Aorta (tissue), 5 donors: Measurements from ENCODE around the gene MAGIX. TPM values are rescaled to one million over a fixed set of nuclear protein-coding genes. Genes with fewer than 3 reads are reported as not detected.
"Not testable (repeated sequence)": the region's sequence is repeated elsewhere in the genome, so short reads cannot be mapped to it uniquely, and the experiment has no call there.

Experiments
- ATAC-seq: fragments of 200-7000 bp; cut with Tn5 transposase; one replicate; pipeline ENCODE4 v1.9.1; 2022; ENCODE audit warnings: moderate library complexity; ENCODE audit not compliant: low FRiP score
- DNase-seq, 2 donors: peaks; one replicate each; pipeline ENCODE4 v3.0.0-alpha.2; 2020
- H3K27ac ChIP-seq, 2 donors: one replicate each; pipeline ENCODE4 v1.5.1; 2013; ENCODE audit warnings: low read length in 2 of 2, mild to moderate bottlenecking in 2 of 2, moderate library complexity in 2 of 2, control low read depth in 1 of 2, inconsistent platforms in 1 of 2, low read depth in 1 of 2
- H3K27me3 ChIP-seq, 2 donors: one replicate each; pipeline ENCODE4 v1.6.1; 2013; ENCODE audit warnings: control low read depth in 1 of 2, low read length in 1 of 2, mild to moderate bottlenecking in 1 of 2, moderate library complexity in 1 of 2; ENCODE audit not compliant: insufficient read depth in 2 of 2, control insufficient read depth in 1 of 2
- H3K36me3 ChIP-seq, 2 donors: one replicate each; pipeline ENCODE4 v1.6.1; 2013; ENCODE audit warnings: control low read depth in 1 of 2, low read length in 1 of 2, mild to moderate bottlenecking in 1 of 2; ENCODE audit not compliant: insufficient read depth in 2 of 2, control insufficient read depth in 1 of 2
- H3K4me1 ChIP-seq, 2 donors: one replicate each; pipeline ENCODE4 v1.6.1; 2013; ENCODE audit warnings: low read length in 2 of 2, control low read depth in 1 of 2, mild to moderate bottlenecking in 1 of 2, moderate library complexity in 1 of 2; ENCODE audit not compliant: insufficient read depth in 2 of 2, control insufficient read depth in 1 of 2
- H3K4me3 ChIP-seq, 2 donors: one replicate each; pipeline ENCODE4 v1.5.1; 2013; ENCODE audit warnings: low read length in 2 of 2, control low read depth in 1 of 2, mild to moderate bottlenecking in 1 of 2
- H3K9me3 ChIP-seq: one replicate; pipeline ENCODE4 v1.6.1; 2013; ENCODE audit warnings: mild to moderate bottlenecking, low read length; ENCODE audit not compliant: control insufficient read depth
- WGBS, 2 donors: extraction: QIAGEN DNeasy Blood & Tissue Kit; methylation state at CpG; one replicate each; pipeline ENCODE4 v1.1.7; 2013; 5-methylcytosine and 5-hydroxymethylcytosine counted together
- intact Hi-C, 2 donors: fragments of 100-400 bp; cut with DNase I; formaldehyde crosslinking; loops; one replicate each; pipeline versions ENCODE4 v1.14.2 to v1.15.0; 2022
- polyA plus RNA-seq, 2 donors: library from polyadenylated mRNA; stranded (reverse); fragments of 200-250 nt; gene quantifications; one replicate each; pipeline ENCODE4 v1.2.3, GENCODE V29; 2013
- total RNA-seq, 2 donors: library from RNA; stranded (reverse); fragmentation: NEBNext Ultra II Directional; extraction: Animal tissue kit (Norgen Biotek cat#: 25700); gene quantifications; one replicate each; pipeline ENCODE4 v1.2.1, GENCODE V29; 2021
- donor health status: healthy with polysubstance abuse.
- donor health status: Bipolar disorder and iron deficiency.
- donor health status: DM: no; HTN: no; CAD: no.
- donor health status: DM: no; HTN: no; CAD: no.
- donor health status: DM: yes; HTN: yes; CAD: no.

Gene MAGIX
- total and polyA plus RNA-seq, 4 donors = 1.9 to 4.9 (median 2.7) TPM

DNA sequence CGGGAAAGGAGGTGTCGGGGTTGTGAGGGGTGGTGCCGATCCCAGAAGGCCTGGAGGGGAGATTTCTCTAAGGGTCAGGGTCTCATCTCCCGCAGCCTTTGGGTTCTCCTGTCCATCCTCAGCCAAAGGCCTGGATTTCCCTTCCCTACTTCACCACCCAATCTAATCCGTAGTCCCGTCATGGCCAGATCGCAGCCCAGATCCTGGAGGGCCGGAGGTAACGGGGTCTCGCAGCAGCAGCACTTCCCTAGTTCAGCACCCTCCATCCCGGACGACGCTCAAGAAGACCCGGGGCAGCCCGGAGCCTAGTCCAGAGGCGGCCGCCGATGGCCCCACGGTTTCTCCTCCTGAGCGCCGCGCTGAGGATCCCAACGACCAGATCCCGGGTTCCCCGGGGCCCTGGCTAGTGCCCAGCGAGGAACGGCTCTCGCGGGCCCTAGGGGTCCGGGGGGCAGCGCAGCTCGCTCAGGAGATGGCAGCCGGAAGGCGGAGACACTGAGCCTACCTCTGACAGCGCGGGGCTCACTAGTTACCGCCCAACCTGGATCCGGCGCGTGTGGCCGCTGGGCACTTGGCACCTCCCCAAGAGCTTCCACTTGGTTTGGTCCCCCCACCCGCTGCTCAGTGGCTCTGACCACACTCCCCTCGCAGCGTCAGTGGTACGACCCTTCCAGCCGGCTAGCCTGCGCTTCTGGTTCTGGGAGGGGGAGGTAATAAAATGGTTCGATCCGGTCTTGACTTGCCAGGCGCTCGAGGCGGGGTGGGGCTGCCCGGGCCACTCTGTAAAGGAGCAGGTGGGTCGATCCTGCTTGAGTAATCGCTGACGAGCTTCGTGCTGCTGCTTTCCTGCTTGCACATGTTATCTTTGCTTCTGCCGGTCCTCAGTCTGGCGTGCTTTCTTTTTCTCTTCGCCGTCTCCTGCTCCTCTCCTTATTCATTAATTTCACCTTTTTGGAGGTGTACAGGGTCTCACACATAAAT, 3.6 kb downstream of the MAGIX start:
- no peaks in the 10 kb centered on the region for H3K27me3 ChIP-seq
- no peaks in the 10 kb centered on the region for H3K9me3 ChIP-seq
- no peaks in the 10 kb centered on the region for H3K4me1 ChIP-seq
- H3K36me3 ChIP-seq = no peaks in the 10 kb centered on the region
- intact Hi-C loops = no loop called here
- 28 to 42% methylated on average over 54 to 61 of the region's 61 CpGs for WGBS, 2 donors
- ATAC-seq (peak; percentile 54), DNase-seq (peak; percentile 83 to 92)
- peak overlapping the region; percentile 5 to 15 for H3K4me3 ChIP-seq
- H3K27ac ChIP-seq = peak overlapping the region; percentile 20 to 77

DNA sequence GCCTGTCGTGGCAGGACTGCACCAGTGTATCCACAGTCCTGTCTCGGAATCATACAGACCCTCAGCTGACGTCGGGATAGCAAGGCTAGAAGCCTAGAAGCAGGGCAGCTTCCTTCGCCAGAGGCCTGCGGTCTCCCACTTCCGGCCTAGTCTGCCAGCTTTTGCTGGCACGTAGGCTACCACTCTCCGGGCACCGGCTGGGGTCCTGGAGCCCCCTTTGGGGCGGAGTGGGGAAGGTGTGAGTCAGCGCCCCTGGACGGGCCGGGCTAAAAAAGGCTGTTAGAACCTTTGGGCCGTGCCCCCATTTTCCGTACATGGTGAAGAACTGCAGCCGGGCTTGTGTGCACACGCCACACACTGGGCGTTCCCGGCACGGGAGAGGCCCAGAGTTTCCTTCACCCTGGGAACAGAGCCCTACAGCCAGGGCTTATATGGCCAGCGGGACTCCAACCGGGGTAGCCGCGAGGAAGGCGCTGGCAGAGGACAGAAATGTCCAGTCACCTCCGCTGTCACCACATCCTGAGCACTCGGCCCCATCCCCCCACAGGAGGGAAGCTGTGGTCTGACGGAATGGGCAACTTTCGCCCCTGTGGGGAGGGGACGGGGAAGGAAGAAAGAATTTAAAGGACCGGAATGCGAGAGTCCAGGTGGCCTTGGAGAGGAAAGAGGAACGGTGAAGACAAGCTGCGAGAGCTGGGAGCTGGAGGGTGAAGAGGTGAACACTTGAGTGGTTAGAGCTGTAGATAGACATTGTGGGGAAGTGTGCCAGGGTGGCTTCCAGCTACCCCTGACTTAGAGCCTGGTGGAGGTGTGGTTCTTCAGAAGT, 4.6 kb downstream of the MAGIX start:
- no peaks in the 10 kb centered on the region for H3K4me1 ChIP-seq
- H3K4me3 ChIP-seq = peak overlapping the region in 1 of 2 donors; percentile 33
- H3K36me3 ChIP-seq = no peaks in the 10 kb centered on the region
- H3K27me3 ChIP-seq = no peaks in the 10 kb centered on the region
- DNase-seq (peak; percentile 93 to 94), ATAC-seq (peak; percentile 79)
- peak overlapping the region; percentile 23 to 88 for H3K27ac ChIP-seq
- WGBS, 2 donors = 2 to 40% methylated on average over 35 of the region's 35 CpGs
- intact Hi-C loops = no loop called here
- no peaks in the 10 kb centered on the region for H3K9me3 ChIP-seq

- no peaks in the 10 kb centered on the region for H3K9me3 ChIP-seq
- ATAC-seq (no peak), DNase-seq (no peak)
- intact Hi-C loops = no loop called here
- H3K4me3 ChIP-seq = peak overlapping the region in 1 of 2 donors; percentile 33
- H3K4me1 ChIP-seq = no peaks in the 10 kb centered on the region
- WGBS, 2 donors = 76 to 84% methylated on average over 3 of the region's 3 CpGs
- H3K36me3 ChIP-seq = no peaks in the 10 kb centered on the region
- H3K27ac ChIP-seq = peak overlapping the region; percentile 23 to 88
- no peaks in the 10 kb centered on the region for H3K27me3 ChIP-seq
These were observed 5.2 kb downstream of the MAGIX start for GRCh38 chrX:49167740-49168108.

- intact Hi-C loops = no loop called here
- H3K9me3 ChIP-seq = no peaks in the 10 kb centered on the region
- peak within 1 kb of the TSS in 1 of 2 donors; percentile 96 for H3K27ac ChIP-seq
- peak within 1 kb of the TSS; percentile 68 to 72 for H3K4me3 ChIP-seq
- peak; percentile 59 for ATAC-seq
- peak; percentile 77 to 90 for DNase-seq
- no peaks in the 10 kb centered on the region for H3K27me3 ChIP-seq
- WGBS, 2 donors = 1 to 35% methylated on average over 45 to 46 of the region's 46 CpGs
- H3K36me3 ChIP-seq = no peaks in the 10 kb centered on the region
- no peaks in the 10 kb centered on the region for H3K4me1 ChIP-seq
These were observed 9.3 kb downstream of the MAGIX start, which contains the start of gene PLP2 for GRCh38 chrX:49171752-49172279. TSS of gene PLP2 (plus strand) at chrX:49171898. CDS start at chrX:49172001, 103 bp downstream.

DNA sequence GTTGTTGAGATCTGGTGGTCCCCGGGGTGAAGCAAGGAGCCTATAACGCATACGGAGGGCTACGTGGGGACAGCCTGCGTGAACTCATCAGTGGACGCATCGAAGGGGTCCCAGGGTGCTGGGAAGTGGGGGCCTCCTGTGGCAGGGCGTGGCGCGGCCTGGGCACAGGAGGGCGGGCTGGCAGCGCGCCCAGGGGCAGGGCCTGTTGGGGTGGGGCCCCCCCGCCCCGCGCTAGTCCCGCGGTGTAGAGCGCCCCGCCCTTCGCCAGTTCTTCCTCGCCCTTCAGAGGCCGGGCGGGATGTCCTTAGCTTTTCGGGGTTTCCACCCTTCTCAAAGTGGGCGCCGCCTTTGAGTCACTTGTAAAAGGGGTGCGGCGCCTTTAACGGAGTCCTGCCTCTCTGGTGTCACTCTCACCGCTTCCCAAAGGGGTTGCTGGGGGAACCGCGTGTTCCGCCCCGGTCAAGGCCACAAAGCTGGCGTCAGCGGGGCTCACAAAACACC, 9.8 kb downstream of the MAGIX start:
- no peaks in the 10 kb centered on the region for H3K4me1 ChIP-seq
- peak; percentile 74 to 87 for DNase-seq
- H3K27me3 ChIP-seq = no peaks in the 10 kb centered on the region
- intact Hi-C loops = no loop called here
- 0 to 36% methylated on average over 34 to 37 of the region's 37 CpGs for WGBS, 2 donors
- peak overlapping the region in 1 of 2 donors; percentile 96 for H3K27ac ChIP-seq
- peak; percentile 84 for ATAC-seq
- H3K36me3 ChIP-seq = no peaks in the 10 kb centered on the region
- no peaks in the 10 kb centered on the region for H3K9me3 ChIP-seq
- peak overlapping the region; percentile 68 to 72 for H3K4me3 ChIP-seq

DNA sequence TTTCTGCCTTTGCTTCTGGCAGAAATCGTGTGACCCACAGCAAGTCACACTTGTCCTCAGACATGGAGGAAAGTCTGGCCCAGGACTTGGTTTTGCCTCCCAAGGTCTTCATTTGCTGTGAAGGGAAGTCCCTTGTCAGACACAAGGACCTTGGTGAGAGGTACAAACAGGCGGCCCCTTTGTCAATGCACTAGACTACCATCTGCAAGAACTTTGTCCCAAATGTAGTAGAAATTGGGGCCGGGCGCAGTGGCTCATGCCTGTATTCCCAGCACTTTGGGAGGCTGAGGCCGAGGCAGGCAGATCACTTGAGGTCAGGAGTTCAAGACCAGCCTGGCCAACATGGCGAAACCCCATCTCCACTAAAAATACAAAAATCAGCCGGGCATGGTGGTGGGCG, 11.0 kb downstream of the MAGIX start:
- H3K4me1 ChIP-seq, H3K4me3 ChIP-seq, DNase-seq, ATAC-seq, intact Hi-C loops, H3K27me3 ChIP-seq, H3K36me3 ChIP-seq, H3K9me3 ChIP-seq, H3K27ac ChIP-seq: not testable (repeated sequence)
- 86 to 90% methylated on average over 8 of the region's 8 CpGs for WGBS, 2 donors

- Histone ChIP-seq H3K4me1 (no peaks in the 10 kb centered on the region), H3K4me3 (no peak overlapping the region), H3K27ac (no peak overlapping the region), H3K9me3 (no peaks in the 10 kb centered on the region), H3K27me3 (no peaks in the 10 kb centered on the region), H3K36me3 (no peaks in the 10 kb centered on the region)
- intact Hi-C loops = no loop called here
- ATAC-seq (no peak), DNase-seq (no peak)
- WGBS, 2 donors = 58 to 70% methylated on average over 3 of the region's 3 CpGs
These were observed 12.2 kb downstream of the MAGIX start for GRCh38 chrX:49174723-49175122.
